Dedifferentiated amniotic fluid mesenchymal stem cell (primary cell): Measurements from ENCODE around the gene OVOL1.
"Not testable (repeated sequence)": the region's sequence is repeated elsewhere in the genome, so short reads cannot be mapped to it uniquely, and the experiment has no call there.

Experiments
- DNase-seq: peaks from one replicate; pipeline ENCODE4 v3.0.0-alpha.2; 2016; ENCODE audit errors: extremely low spot score

Gene OVOL1

GRCh38 chr11:65814986-65815565, 28.2 kb downstream of the OVOL1 start:
- no peak for DNase-seq

GRCh38 chr11:65816696-65817095, 29.8 kb downstream of the OVOL1 start:
- no peak for DNase-seq

GRCh38 chr11:65817312-65817834, 30.5 kb downstream of the OVOL1 start:
- DNase-seq, result no peak

GRCh38 chr11:65817835-65818680, 31.2 kb downstream of the OVOL1 start:
- peak; percentile 87 for DNase-seq

- DNase-seq, result no peak
Observed at GRCh38 chr11:65821107-65821506, 34.2 kb downstream of the OVOL1 start.

GRCh38 chr11:65822776-65823528, 36.1 kb downstream of the OVOL1 start:
- DNase-seq, result no peak

- no peak for DNase-seq
Observed at GRCh38 chr11:65826984-65827735, 40.3 kb downstream of the OVOL1 start.

- DNase-seq, result no peak
Observed at GRCh38 chr11:65829459-65829858, 42.6 kb downstream of the OVOL1 start.

GRCh38 chr11:65832231-65832630, 45.4 kb downstream of the OVOL1 start:
- not testable (repeated sequence) for DNase-seq

- DNase-seq, result peak; percentile 89
Observed at GRCh38 chr11:65833297-65834030, 46.6 kb downstream of the OVOL1 start, which contains the start of gene SNX32. TSS of gene SNX32 (plus strand) at chr11:65833963. CDS start at chr11:65834066, 103 bp downstream.

GRCh38 chr11:65834202-65834601, 47.3 kb downstream of the OVOL1 start:
- no peak for DNase-seq

- no peak for DNase-seq
Observed at GRCh38 chr11:65842144-65842543, 55.3 kb downstream of the OVOL1 start.

- DNase-seq, result no peak
Observed at GRCh38 chr11:65843811-65844210, 56.9 kb downstream of the OVOL1 start.

- no peak for DNase-seq
Observed at GRCh38 chr11:65844231-65844872, 57.5 kb downstream of the OVOL1 start.
